Naive thymus-derived CD4-positive, alpha-beta T cell (primary cell): ENCODE measurements around the gene S100PBP. TPM values are rescaled to one million over a fixed set of nuclear protein-coding genes. Genes with fewer than 3 reads are reported as not detected.

ENCODE experiments used
- ATAC-seq: fragments of 150-1000 bp; cut with Tn5 transposase; 2 replicates; pipeline ENCODE4 v1.10.0; 2021; ENCODE audit warnings: mild to moderate bottlenecking, moderate library complexity
- CTCF ChIA-PET: fragments of 350-600 bp; sonication (Branson Sonifier 250); formaldehyde crosslinking; loops from one replicate; lab custom pipeline; 2021; ENCODE audit warnings: antibody characterized with exemption; lab: Charles Lee
- POLR2A ChIA-PET: fragments of 350-600 bp; sonication (Branson Sonifier 250); formaldehyde crosslinking; loops from one replicate; lab custom pipeline; 2021; ENCODE audit warnings: antibody characterized with exemption, inconsistent platforms; lab: Charles Lee
- DNase-seq, 9 donors: peaks; one replicate each; pipeline versions ENCODE4 v3.0.0 to v3.0.0-alpha.2; 2020 to 2022; ENCODE audit warnings: mixed read lengths in 1 of 9
- H3K27ac ChIP-seq: one replicate; pipeline ENCODE4 v1.7.0; 2013; ENCODE audit warnings: mild to moderate bottlenecking, low read depth, low read length, moderate library complexity
- H3K27me3 ChIP-seq, 2 donors: one replicate each; pipeline ENCODE4 v1.7.0; 2013; ENCODE audit warnings: low read length in 2 of 2, mild to moderate bottlenecking in 2 of 2, moderate library complexity in 2 of 2; ENCODE audit not compliant: control insufficient read depth in 2 of 2, insufficient read depth in 2 of 2
- H3K36me3 ChIP-seq, 3 experiments: 1 replicate in 2 of 3; 2 replicates in 1 of 3; pipeline ENCODE4 v1.7.0; 2013; ENCODE audit warnings: low read length in 3 of 3, mild to moderate bottlenecking in 3 of 3, moderate library complexity in 1 of 3; ENCODE audit not compliant: insufficient read depth in 3 of 3, control insufficient read depth in 2 of 3
- H3K4me1 ChIP-seq, 2 donors: one replicate each; pipeline ENCODE4 v1.7.0; 2013; ENCODE audit warnings: low read length in 2 of 2, mild to moderate bottlenecking in 2 of 2, moderate library complexity in 1 of 2; ENCODE audit not compliant: control insufficient read depth in 2 of 2, insufficient read depth in 2 of 2
- H3K4me3 ChIP-seq: 2 replicates; pipeline ENCODE4 v1.7.0; 2013; ENCODE audit warnings: mild to moderate bottlenecking, low read length
- H3K9me3 ChIP-seq, 3 experiments: 1 replicate in 2 of 3; 2 replicates in 1 of 3; pipeline ENCODE4 v1.7.0; 2013; ENCODE audit warnings: low read length in 3 of 3; ENCODE audit not compliant: control insufficient read depth in 2 of 3
- H3K27ac Mint-ChIP-seq, 9 donors: one replicate each; pipeline ENCODE4 v1.8.0; 2020 to 2022; ENCODE audit warnings: mixed read lengths in 9 of 9, mild to moderate bottlenecking in 8 of 9, moderate library complexity in 5 of 9, inconsistent platforms in 2 of 9
- H3K27me3 Mint-ChIP-seq, 5 donors: one replicate each; pipeline ENCODE4 v1.8.0; 2021 to 2022; ENCODE audit warnings: mixed read lengths in 5 of 5, mild to moderate bottlenecking in 1 of 5
- H3K36me3 Mint-ChIP-seq, 5 donors: one replicate each; pipeline ENCODE4 v1.8.0; 2020 to 2022; ENCODE audit warnings: mixed read lengths in 5 of 5, mild to moderate bottlenecking in 3 of 5, inconsistent platforms in 1 of 5
- H3K4me1 Mint-ChIP-seq, 7 donors: one replicate each; pipeline ENCODE4 v1.8.0; 2020 to 2022; ENCODE audit warnings: mixed read lengths in 7 of 7, mild to moderate bottlenecking in 3 of 7, inconsistent platforms in 1 of 7
- H3K4me3 Mint-ChIP-seq, 10 donors: one replicate each; pipeline ENCODE4 v1.8.0; 2020 to 2022; ENCODE audit warnings: mild to moderate bottlenecking in 10 of 10, mixed read lengths in 10 of 10, moderate library complexity in 6 of 10, inconsistent platforms in 2 of 10
- H3K9me3 Mint-ChIP-seq, 11 donors: one replicate each; pipeline ENCODE4 v1.8.0; 2020 to 2022; ENCODE audit warnings: mixed read lengths in 11 of 11, mild to moderate bottlenecking in 4 of 11, inconsistent platforms in 1 of 11, moderate library complexity in 1 of 11
- intact Hi-C, 2 donors: fragments of 100-400 bp; cut with micrococcal nuclease; formaldehyde crosslinking; loops; one replicate each; pipeline ENCODE4 v1.15.1; 2023
- polyA plus RNA-seq, 2 donors: library from polyadenylated mRNA; unstranded; fragments of 300-500 nt; fragmentation: Illumina TruSeq; gene quantifications; one replicate each; pipeline ENCODE4 v1.2.3, GENCODE V29; 2021
- total RNA-seq, 6 experiments: library from RNA in 5 of 6; stranded (reverse) in 5 of 6; gene quantifications; 1 replicate in 5 of 6; 2 replicates in 1 of 6; pipeline ENCODE4 v1.2.3 and lab custom pipeline; 2021 to 2026

Gene S100PBP
- total and polyA plus RNA-seq, 7 experiments from 2014 or later = 9.3 to 69.0 (median 56.3) TPM

- ChIA-PET CTCF (no interaction called here), POLR2A (no interaction called here)
- Mint-ChIP-seq H3K4me3 (no peak overlapping the region), H3K9me3 (no peaks in the 10 kb centered on the region), H3K4me1 (peaks cover 9 to 48% (median 27%) of the 10 kb centered on the region in 7 donors), H3K27ac (peak overlapping the region in 1 of 9 donors; percentile 4), H3K27me3 (no peaks in the 10 kb centered on the region), H3K36me3 (peaks cover 0 to 65% (median 35%) of the 10 kb centered on the region in 5 donors)
- Histone ChIP-seq H3K27me3 (no peaks in the 10 kb centered on the region), H3K4me3 (no peak overlapping the region), H3K9me3 (no peaks in the 10 kb centered on the region), H3K36me3 (peaks cover 7 to 58% (median 13%) of the 10 kb centered on the region in 3 experiments), H3K4me1 (peaks cover 2 to 3% of the 10 kb centered on the region in 2 donors), H3K27ac (no peak overlapping the region)
- ATAC-seq = no peak
- no peak for DNase-seq
- intact Hi-C loops = no loop called here
Measured at GRCh38 chr1:32808580-32808979, 8.9 kb upstream of the S100PBP start.

DNA sequence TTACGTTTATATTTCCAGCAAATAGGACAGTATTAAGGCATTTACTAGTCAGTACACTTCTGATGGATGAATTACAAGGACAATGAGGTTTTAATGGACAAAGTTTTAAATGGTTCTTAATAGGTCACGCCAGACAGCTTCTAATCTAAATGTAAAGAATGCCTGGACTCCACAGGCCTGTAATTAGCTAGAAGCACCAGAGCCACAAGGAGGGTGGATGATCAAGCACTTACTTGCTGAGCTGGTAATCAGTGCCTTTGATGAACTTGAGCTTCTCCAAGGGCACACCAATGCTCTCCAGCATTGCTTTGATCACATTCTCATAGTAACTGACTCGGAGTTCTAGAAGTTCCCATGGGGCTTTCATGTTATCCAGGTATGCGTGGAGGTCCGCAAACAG is 7.1 kb upstream of the S100PBP start:
- DNase-seq = no peak
- peaks cover 12 to 13% of the 10 kb centered on the region in 2 donors for H3K4me1 ChIP-seq
- intact Hi-C loops = no loop called here
- no peak overlapping the region for H3K27ac ChIP-seq
- H3K27me3 ChIP-seq = no peaks in the 10 kb centered on the region
- Mint-ChIP-seq H3K4me3 (no peak overlapping the region), H3K27me3 (no peaks in the 10 kb centered on the region), H3K9me3 (no peaks in the 10 kb centered on the region), H3K36me3 (peaks cover 0 to 59% (median 38%) of the 10 kb centered on the region in 5 donors), H3K4me1 (peaks cover 20 to 64% (median 44%) of the 10 kb centered on the region in 7 donors), H3K27ac (no peak overlapping the region)
- ChIA-PET POLR2A (no interaction called here), CTCF (no interaction called here)
- no peak overlapping the region for H3K4me3 ChIP-seq
- peaks cover 7 to 52% (median 13%) of the 10 kb centered on the region in 3 experiments for H3K36me3 ChIP-seq
- no peaks in the 10 kb centered on the region for H3K9me3 ChIP-seq
- no peak for ATAC-seq

DNA sequence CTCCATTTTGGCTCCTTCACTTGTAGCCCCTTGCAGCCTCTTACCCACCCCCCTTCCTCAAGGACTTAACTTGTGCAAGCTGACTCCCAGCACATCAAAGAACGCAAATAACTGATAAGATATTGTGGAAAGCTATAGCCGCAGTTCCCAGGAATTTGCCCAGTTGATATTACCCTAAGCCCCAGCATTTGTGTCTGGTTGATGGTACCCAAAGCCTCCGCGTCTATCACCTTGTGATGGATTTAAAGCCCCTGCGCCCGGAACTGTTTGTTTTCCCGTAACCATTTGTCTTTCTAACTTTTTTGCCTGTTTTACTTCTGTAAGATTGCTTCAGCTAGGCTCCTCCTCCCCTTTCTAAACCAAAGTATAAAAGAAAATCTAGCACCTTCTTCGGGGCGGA is 6.2 kb upstream of the S100PBP start:
- ChIA-PET CTCF (no interaction called here), POLR2A (no interaction called here)
- DNase-seq = no peak
- ATAC-seq = no peak
- no peaks in the 10 kb centered on the region for H3K27me3 ChIP-seq
- no peak overlapping the region for H3K4me3 Mint-ChIP-seq
- H3K4me3 ChIP-seq = no peak overlapping the region
- H3K27ac ChIP-seq = no peak overlapping the region
- peaks cover 25 to 63% (median 49%) of the 10 kb centered on the region in 7 donors for H3K4me1 Mint-ChIP-seq
- peak overlapping the region in 4 of 9 donors; percentile 4 to 57 (median 30) for H3K27ac Mint-ChIP-seq
- H3K36me3 Mint-ChIP-seq = peaks cover 0 to 50% (median 30%) of the 10 kb centered on the region in 5 donors
- intact Hi-C loops = no loop called here
- no peaks in the 10 kb centered on the region for H3K9me3 ChIP-seq
- H3K4me1 ChIP-seq = peaks cover 16 to 22% of the 10 kb centered on the region in 2 donors
- peaks cover 7 to 43% (median 13%) of the 10 kb centered on the region in 3 experiments for H3K36me3 ChIP-seq
- H3K9me3 Mint-ChIP-seq = no peaks in the 10 kb centered on the region
- H3K27me3 Mint-ChIP-seq = no peaks in the 10 kb centered on the region

DNA sequence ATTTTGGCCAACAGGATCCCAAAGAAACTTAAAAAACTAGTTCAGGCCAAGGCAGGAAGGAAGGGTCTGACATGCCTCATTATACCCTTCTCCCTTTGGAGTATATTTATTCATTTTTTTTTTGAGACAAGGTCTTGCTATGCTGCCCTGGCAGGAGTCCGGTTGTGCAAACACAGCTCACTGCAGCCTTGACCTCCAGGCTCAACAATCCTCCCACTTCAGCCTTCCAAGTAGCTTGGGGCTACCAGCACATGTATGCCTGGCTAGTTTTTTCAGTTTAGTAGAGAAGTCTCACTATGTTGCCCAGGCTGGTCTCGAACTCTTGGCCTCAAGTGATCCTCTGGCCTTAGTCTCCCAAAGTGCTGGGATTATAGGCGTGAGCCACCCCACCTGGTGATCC is 5.5 kb upstream of the S100PBP start:
- CTCF ChIA-PET = no interaction called here
- ATAC-seq (no peak), DNase-seq (no peak)
- Mint-ChIP-seq H3K36me3 (peaks cover 0 to 45% (median 32%) of the 10 kb centered on the region in 5 donors), H3K4me3 (no peak overlapping the region), H3K27me3 (no peaks in the 10 kb centered on the region), H3K27ac (peak overlapping the region in 2 of 9 donors; percentile 30 to 42), H3K4me1 (peaks cover 25 to 63% (median 55%) of the 10 kb centered on the region in 7 donors), H3K9me3 (no peaks in the 10 kb centered on the region)
- Histone ChIP-seq H3K27me3 (no peaks in the 10 kb centered on the region), H3K36me3 (peaks cover 7 to 37% (median 13%) of the 10 kb centered on the region in 3 experiments), H3K9me3 (no peaks in the 10 kb centered on the region), H3K4me3 (no peak overlapping the region), H3K4me1 (peaks cover 16 to 24% of the 10 kb centered on the region in 2 donors), H3K27ac (no peak overlapping the region)
- POLR2A ChIA-PET = no interaction called here
- intact Hi-C loops = no loop called here

DNA sequence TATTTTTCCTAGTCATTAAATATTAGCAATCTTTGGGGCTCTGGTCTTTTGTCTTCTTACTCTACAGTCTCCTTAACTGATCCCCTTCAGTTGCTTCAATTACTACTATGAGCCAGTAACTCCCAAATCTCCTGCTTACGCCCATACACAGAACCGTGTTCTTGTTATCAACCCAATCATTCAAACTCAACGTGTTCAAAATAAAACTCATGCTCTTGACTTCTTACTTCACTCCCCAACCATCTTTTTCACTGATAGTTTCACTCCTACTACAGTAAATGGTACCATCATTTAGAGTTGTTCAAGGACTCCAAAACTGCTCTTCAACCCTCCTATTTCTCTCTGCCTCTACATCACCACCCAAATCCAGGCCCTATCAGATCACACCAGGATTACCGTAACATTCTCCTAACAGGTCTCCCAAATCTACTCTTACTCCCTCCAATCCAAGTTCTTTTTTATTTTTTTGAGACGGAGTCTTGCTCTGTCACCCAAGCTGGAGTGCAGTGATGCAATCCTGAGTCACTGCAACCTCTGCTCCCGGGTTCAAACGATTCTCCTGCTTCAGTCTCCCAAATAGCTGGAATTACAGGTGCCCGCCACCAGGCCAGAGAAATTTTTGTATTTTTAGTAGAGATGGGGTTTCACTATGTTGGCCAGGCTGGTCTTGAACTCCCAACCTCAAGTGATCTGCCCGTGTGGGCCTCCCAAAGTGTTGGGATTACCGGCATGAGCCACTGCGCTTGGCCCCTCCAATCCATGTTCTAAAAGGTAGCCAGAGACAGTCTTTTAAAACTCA is 3.3 kb upstream of the S100PBP start:
- Mint-ChIP-seq H3K4me3 (peak overlapping the region in 9 of 10 donors; percentile 12 to 98 (median 39)), H3K27me3 (no peaks in the 10 kb centered on the region), H3K36me3 (peaks cover 0 to 36% (median 25%) of the 10 kb centered on the region in 5 donors), H3K9me3 (no peaks in the 10 kb centered on the region), H3K27ac (peak overlapping the region in 4 of 9 donors; percentile 6 to 39 (median 23)), H3K4me1 (peaks cover 34 to 66% (median 61%) of the 10 kb centered on the region in 7 donors)
- no peaks in the 10 kb centered on the region for H3K9me3 ChIP-seq
- DNase-seq (no peak), ATAC-seq (no peak)
- no peaks in the 10 kb centered on the region for H3K27me3 ChIP-seq
- H3K4me1 ChIP-seq = peaks cover 25 to 31% of the 10 kb centered on the region in 2 donors
- ChIA-PET POLR2A (no interaction called here), CTCF (no interaction called here)
- intact Hi-C loops = no loop called here
- no peak overlapping the region for H3K4me3 ChIP-seq
- no peak overlapping the region for H3K27ac ChIP-seq
- H3K36me3 ChIP-seq = peaks cover 4 to 29% (median 7%) of the 10 kb centered on the region in 3 experiments

- Histone ChIP-seq H3K27me3 (no peaks in the 10 kb centered on the region), H3K9me3 (no peaks in the 10 kb centered on the region), H3K4me1 (peaks cover 26 to 36% of the 10 kb centered on the region in 2 donors), H3K4me3 (peak overlapping the region; percentile 86), H3K36me3 (peaks cover 0 to 9% (median 0%) of the 10 kb centered on the region in 3 experiments), H3K27ac (peak overlapping the region; percentile 74)
- no peaks in the 10 kb centered on the region for H3K27me3 Mint-ChIP-seq
- CTCF ChIA-PET = interaction anchor here (0.6 kb wide), 1 partner anchor 417 kb away, joined by 4 read pairs; no protein-coding TSS in a partner anchor
- ATAC-seq = no peak
- peak overlapping the region; percentile 85 to 99 (median 96) for H3K4me3 Mint-ChIP-seq
- H3K9me3 Mint-ChIP-seq = no peaks in the 10 kb centered on the region
- DNase-seq = no peak
- H3K27ac Mint-ChIP-seq = peak overlapping the region; percentile 74 to 96 (median 92)
- POLR2A ChIA-PET = interaction anchor here (0.8 to 1.3 kb wide), 4 partner anchors 9 to 264 kb away, joined by 3 to 4 read pairs (median 3); partner anchors contain the start of genes AZIN2, RBBP4, RNF19B and ZBTB8OS
- H3K4me1 Mint-ChIP-seq = peaks cover 35 to 72% (median 61%) of the 10 kb centered on the region in 7 donors
- intact Hi-C loops = loop anchor here (1.0 to 5.0 kb wide), 16 partner anchors 15 to 1520 kb away; partner anchors contain the start of genes AK2 (in 2 of the 2), BSDC1 (in 2 of the 2), ZBTB8OS (in 2 of the 2) and AZIN2 (in 1 of the 2)
- peaks cover 0 to 27% (median 10%) of the 10 kb centered on the region in 5 donors for H3K36me3 Mint-ChIP-seq
Measured at GRCh38 chr1:32816676-32817158, 736 bp upstream of the S100PBP start.
